NCI-H524 treated with DMSO at 0.1 percent for 48 hours (cell line): ENCODE data around the gene AGPAT4.
"Not testable (repeated sequence)": the region's sequence is repeated elsewhere in the genome, so short reads cannot be mapped to it uniquely, and the experiment has no call there.

ENCODE experiments used
- DNase-seq: peaks from one replicate; lab custom pipeline; 2025; lab: John Stamatoyannopoulos, UW

The AGPAT4 gene

DNA sequence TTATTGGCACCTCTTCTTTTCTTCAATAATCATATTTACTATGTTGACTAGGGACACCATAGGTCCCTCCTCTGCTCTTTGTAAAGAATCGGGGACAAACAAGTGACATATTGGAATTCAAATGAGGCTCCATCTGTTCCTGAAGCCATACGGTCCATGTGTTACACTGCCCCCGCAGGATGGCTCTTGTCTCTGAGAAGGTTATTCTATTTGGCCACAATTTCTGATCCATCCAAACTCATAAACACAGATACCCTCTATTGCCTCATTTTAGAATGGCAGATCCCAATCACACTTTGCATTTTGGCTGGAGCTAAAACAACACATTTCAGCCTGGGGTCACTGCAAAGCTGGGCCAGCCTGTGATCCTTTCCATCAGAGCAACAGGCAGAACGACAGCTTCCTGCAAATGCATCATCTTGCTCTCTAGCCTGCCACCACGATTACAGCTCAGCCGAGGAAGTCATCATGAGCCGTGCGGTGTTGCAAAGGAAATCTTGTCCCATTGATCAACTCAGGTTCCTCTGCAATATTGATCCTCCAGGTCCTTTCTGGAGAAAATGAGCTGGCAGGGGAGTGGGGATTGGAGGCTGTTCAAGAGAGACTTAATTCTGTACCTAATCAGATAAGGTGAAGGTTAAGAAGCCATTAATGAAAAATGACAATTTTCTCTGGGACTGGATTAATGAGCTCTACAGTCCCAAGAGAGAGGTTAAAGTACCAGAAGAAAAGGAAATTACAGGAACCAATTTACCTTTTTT, 73.1 kb downstream of the AGPAT4 start:
- no peak for DNase-seq

DNA sequence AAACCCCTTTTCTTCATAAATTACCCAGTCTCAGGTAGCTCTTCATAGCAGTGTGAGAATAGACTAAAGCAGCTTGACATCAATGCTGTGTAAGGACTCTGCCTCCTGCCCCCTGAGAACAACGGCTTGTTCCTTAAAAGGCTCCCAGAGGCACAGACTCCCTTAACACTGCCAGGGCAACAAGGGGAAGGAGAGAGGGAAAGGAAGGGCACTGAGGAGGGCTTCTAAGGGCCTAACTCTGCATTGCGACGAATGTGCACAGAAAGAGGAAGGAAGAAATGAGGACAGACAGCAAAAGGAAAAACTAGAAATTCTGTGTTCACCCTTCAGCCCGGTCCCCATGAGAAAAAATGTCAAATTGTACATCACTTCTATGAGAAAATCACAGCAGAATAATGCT, 74.0 kb downstream of the AGPAT4 start:
- DNase-seq: no peak

DNA sequence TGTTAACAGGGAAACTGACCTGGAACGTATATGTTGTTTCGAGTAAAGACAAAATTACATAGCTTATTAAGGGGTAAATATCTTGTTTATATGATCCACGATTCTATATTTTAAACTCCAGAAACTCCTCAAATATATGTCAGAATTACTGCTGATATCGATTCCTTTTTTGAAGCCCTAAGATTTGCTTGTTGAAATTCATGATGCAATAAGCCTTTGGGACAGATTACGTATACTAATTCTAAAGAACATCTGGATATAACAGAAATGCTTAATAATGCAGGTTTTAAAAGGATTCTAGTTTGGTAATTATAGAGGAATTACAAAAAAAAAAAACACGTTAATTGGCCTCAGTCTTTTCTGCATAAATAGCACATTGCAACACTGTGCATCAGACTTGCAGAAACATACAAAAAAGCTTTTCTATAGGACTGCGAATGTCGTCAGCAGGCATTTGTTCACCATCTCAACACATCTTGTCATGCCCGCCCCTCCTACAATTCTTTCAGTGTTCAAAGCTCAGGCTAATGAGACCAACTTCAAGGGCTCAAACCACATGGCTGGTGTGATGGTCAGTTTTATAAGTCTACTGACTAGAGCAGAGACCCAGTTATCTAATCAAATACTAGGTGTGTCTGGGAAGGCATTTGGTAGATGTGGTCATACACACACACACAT, 74.9 kb downstream of the AGPAT4 start:
- no peak for DNase-seq

DNA sequence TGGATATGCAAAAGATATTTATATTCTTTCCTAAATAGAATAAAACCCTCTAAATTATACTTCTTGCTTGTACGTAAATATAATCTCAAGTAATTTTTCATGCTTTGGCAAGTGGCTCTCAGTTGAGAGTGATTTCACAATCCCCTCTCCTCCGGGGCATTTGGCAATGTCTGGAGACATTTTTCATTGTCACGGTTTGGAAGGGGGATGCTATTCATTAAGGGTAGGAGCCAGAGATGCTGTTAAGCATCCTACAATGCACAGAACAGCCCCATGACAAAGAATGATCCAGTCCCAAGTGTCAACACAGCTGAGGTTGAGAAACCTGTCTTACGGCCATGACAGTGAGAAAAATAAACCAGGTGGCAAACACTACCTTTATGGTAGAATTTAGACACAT, 75.7 kb downstream of the AGPAT4 start:
- DNase-seq: no peak

DNA sequence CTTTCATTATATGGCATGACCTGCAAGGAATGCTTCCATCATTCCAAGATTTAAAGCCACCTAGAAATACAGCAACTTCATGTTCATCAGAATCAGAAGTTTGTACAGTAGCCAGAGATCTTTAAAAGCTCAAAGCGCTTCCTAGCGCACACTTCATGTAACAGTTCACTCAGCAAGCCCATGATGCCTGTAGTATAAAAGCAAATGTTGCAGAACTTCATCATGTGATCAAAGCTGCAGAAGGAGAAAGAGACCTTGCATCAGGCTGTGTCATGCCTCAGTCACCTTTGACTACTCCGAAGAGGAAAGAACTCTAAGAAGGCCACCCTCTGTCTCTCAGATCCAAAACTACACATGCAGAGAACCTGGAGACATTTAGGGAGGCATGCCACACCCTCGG, 78.5 kb downstream of the AGPAT4 start:
- DNase-seq: no peak

DNA sequence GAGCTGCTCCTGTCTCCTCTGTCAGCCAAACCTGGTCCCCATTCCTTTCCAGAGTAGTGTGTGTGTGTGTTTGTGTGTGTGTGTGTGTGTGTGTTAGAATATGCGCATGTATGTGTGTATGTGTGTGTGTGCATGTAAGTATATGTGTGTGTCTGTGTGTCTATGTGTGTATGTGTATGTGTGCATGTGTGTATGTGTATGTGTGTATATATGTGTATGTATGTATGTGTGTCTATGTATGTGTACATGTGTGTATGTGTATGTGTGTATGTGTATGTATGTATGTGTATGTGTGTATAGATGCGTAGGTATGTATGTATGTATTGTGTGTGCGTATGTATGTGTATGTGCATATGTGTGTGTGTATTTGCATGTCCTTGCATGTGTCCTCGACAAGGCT, 79.5 kb downstream of the AGPAT4 start:
- DNase-seq: no peak

DNA sequence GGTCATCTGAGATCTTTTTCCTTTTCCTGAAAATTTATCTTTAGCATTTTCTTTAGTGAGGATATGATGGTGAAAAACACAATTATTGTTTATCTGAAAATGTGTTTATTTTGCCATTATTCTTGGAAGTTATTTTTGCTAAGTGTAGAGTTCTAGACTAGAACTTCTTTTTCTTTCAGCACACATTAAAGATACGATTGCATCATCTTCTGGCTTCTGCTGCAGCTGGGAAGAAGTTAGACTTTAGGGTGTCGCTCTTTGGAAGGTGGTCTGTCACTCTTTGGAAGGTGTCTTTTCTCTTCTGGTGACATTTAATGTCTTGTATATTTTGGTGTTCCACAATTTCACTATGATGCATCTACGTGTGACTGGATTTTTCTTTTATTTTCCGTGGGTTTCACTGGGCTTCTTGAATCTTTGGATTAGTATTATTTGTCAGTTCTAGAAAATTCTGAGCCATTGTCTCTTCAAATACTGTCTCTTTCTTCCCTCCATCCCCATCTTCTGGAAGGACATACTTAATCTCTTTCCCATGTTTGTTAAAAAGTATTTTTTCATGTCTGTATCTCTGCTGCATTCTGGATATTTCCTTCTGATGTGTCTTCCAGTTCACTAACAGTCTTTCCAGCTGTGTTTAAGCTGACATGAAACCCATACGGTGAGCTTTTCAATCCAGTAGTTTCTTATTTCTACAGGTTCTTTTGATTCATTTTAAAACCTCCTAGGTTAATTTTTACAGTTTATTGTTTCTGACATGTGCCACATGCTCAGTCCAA, 81.0 kb downstream of the AGPAT4 start:
- DNase-seq: no peak

DNA sequence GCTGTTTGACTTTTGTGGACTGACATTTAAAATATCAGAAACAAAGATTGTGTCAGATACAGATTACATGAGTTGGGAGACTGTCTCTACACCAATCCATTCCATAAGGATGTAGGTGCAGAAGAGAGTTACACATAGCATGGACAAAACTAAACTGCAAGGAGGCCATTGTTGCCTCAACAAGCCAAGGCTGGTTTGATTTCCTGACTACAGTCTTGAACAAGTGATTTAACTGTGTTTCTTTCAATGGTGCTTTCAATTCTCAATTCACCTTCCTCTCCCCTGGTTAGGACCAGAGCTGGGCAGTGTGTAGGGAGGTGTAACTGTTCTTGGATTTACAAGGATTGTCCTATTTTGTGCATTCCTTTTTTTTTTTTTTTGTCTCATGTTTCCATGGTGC, 82.2 kb downstream of the AGPAT4 start:
- DNase-seq: no peak

DNA sequence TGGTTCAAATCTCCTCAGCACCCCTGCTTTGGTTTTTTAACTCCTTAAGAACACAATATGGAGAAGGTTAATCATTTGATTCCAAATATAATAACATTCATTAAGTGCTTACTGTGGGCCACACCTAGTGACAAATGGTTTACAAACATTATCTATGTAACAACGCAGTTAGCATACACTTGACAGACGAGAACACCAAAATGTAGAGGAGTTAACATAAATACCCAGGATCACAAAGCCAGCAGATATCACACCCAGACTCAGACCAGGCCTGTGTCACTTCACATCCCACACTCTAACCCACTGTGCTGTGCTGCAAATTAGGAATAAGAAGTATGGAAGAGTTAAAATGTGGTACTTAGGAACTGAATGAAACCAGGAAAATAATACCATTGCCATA, 82.9 kb downstream of the AGPAT4 start:
- no peak for DNase-seq

DNA sequence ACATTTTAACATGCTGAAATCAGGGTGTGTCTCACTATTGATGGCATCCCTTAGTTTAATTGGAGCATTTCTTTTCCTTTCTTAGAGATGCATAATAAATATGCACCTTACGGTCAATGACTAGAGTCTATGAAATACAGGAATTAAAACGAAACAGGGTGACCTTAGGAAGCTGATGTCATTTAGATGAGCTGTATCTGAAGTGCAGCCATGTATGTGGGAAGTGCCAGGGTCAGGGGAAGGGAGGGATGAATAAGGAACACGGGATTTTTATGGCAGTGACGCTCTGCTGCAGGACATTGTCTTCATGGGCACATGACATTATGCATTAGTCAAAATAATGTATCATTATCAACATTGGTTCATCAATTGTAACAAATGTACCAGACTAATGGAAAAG, 84.0 kb downstream of the AGPAT4 start:
- no peak for DNase-seq

DNA sequence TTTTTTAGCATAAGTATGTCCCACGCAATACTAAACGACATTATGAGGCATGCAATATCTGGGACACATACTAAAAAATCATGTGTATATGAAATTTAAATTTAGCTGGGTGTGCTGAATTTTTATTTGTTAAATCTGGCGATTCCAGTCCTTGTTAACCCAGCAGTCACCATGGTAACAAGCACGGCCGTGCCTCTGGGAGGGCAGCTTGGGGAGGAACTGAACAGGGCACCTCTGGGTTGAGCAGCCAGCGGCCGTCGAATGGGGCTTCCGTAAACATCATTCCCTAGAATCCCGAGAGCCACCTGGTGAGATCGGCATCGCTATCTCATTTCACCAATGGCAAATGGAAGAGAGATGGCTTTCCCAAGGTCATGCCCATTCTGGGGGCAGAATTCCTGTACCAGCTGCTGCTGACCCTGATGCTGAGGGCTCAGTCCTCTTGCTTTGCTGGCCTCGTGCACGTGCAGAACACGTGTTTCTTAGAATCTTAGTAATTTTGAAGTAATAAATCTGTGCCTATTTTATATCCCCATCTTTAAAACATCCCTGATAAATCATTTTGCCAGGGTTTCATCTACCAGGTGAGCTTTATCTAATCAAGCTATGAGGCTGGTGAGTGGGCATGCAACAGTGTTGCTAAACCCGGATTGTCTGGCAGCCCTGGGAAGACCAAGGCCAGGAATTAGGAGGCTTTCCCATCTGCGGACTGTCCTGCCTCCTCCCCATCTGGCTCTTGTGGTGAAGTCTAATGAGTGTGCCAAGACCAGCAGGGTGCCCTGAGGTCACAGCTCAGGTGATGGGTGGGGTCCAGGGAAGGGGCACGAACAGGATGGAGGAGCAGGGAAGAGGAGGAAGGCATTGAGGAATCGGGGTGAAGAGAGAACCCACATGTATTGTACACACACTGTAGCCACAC, 85.1 kb downstream of the AGPAT4 start:
- DNase-seq: no peak

DNA sequence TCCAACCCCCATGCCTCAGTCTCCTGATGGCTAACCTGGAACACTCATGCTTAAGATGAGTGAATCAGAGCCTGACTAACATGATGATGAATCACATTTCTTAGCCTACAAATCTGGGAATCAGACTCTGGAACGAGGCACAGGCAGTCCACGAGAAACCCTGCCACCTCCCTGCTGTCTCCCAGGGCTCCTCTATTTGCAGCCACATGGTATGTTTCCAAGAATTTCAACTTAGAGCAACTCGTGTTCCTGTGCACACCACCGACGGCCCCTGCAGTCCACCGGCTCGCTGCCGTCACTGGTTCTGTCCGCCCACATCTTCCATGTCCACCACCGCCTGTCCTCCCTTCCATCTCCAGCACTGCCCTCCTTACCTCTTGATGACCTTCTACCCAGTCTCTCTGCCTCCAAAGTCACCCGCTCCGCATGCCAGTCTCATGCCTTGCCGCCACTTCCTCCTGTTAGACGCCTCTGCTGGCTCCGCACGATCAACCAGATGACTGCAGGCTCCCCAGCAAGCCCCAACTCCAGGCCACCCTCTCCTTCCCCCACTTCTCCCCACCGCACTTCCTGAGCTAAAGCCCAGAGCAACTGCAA, 87.6 kb downstream of the AGPAT4 start:
- DNase-seq: no peak

DNA sequence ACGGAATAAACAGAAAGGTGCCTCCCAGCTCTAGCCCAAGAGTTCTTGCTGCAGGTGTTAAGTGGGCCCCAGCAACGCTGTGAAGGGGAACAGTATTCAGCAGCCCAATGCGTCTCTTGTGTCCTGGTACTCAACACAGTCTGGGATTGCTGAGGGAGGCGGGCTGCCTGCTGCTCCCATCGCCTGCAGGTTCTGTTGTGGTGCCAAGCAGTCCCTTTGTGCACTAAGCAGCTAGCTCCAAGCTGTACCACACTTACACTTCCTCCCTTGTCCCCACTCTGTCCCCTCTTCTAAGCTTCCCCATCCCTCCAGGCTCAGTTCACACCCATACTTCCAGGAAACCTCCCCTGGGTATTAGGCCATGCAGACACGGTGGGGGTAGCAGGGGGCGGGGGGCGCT, 92.7 kb downstream of the AGPAT4 start:
- DNase-seq: no peak

DNA sequence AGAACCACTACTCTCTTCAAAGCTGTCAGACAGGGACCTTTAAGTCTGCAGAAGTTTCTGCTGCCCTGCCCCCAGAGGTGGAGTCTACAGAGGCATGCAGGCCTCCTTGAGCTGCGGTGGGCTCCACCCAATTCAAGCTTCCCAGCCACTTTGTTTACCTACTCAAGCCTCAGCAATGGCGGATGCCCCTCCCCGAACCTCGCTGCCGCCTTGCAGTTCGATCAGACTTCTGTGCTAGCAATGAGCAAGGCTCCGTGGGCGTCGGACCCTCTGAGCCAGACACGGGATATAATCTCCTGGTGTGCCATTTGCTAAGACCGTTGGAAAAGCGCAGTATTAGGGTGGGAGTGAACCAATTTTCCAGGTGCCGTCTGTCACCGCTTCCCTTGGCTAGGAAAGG, 95.7 kb downstream of the AGPAT4 start:
- DNase-seq: not testable (repeated sequence)

DNA sequence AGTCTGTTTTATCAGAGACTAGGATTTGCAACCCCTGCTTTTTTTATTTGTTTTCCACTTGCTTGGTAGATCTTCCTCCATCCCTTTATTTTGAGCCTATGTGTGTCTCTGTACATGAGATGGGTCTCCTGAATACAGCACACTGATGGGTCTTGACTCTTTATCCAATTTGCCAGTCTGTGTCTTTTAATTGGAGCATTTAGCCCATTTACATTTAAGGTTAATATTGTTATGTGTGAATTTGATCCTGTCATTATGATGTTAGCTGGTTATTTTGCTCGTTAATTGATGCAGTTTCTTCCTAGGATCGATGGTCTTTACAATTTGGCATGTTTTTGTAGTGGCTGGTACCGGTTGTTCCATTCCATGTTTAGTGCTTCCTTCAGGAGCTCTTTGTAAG, 97.4 kb downstream of the AGPAT4 start:
- not testable (repeated sequence) for DNase-seq

DNA sequence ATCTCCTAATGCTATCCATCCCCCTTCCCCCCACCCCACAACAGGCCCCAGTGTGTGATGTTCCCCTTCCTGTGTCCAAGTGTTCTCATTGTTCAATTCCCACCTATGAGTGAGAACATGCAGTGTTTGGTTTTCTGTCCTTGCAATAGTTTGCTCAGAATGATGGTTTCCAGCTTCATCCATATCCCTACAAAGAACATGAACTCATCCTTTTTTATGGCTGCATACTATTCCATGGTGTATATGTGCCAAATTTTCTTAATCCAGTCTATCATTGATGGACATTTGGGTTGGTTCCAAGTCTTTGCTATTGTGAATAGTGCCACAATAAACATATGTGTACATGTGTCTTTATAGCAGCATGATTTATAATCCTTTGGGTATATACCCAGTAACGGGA, 101.1 kb downstream of the AGPAT4 start:
- DNase-seq: not testable (repeated sequence)

DNA sequence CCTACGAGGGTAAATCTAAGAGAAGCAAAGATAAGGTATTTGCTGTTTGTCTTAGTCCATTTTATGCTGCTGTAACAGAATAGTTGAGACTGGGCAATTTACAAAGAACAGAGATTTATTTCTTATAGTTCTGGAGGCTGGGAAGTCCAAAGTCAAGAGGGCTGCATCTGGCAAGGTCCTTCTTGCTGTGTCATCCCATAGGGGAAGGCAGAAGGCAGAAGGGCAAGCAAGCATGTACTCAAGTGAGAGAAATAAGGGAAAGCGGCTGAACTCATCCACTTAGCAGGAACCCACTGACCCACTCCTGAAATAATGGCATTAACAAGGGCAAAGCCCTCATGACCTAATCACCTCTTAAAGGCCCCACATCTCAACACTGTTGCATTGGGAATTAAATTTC, 102.7 kb downstream of the AGPAT4 start:
- DNase-seq: no peak

DNA sequence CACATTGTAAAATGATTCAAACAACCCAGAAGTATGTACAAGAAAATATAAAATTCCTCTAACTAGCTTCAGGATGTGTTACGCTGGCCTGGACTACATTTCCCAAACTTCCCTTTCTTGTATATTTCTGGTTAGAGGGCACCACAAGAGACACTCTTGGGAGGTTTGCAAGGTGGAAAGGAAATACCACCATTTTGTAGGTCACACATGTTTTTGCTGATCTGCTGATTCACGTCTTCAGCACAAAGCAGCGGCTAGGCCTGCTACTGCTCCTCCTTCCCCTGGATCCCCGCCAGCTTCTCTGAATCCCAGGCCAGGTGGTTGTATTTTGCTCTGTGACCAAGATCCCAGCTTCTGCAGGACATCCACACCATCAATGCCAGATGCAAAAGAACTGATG, 104.2 kb downstream of the AGPAT4 start:
- DNase-seq: no peak

DNA sequence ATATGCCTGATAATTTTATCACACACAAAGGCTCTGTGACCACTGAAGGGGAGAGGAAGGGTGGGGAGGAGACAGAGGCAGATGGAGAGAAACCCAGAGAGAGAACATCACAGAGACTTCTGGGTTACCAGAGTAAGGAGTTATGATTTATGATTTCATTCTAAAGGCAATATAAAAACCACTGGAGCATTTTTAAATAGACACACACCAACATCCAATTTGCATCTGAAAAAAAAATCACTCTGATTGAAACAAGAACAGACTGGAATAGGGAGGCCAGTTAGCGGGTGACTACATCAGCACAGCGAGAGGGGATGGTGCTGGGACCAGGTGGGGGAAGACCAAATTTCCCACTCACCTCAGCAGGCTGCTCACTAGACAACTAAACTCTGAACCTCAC, 104.8 kb downstream of the AGPAT4 start:
- DNase-seq: no peak

DNA sequence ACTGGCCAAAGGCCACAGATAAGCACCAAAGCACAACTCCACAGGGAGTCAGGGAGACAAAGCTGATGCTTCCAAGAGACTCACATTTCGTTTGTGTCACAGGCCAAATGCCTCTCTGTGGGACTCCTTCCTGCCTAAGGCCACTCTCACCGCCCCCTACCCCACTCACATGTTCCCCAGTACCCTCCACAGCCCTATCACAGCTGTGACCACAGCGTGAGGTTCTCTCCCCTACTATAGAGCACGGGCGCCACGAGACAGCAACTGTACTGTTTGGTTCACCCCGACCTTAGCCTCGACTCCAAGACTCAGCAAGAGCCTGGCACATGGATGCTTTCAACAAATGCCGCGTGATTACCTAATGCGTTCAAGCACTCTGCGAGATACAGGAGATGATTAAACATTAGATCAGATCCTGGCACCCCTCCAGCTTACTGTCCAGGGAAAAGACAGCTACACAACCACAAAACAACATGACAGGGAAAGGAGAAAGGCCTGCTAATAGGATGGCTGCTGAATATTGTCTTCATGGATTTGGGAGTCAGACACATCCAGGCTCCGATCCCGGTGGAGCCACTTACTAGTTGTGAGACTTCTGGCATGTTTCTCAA, 105.5 kb downstream of the AGPAT4 start:
- DNase-seq: no peak

DNA sequence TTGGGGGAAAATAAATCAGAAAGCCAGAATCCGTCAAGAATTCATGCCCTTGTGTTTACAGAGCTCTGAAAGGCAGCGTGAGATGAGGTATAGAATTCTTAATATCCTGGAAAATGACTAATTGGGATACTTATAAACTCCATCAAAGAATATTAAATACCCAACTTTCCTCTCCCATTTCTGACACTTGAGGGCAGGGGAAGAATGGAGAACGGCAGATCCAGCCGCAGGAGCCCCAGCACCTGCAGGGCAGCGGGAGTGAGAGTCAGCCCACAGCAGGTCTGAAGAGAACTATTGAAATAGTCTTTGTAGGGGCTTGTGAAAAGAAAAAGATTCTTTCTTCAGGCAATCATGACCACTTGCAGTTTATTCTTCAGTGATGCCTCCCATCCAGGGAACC, 107.2 kb downstream of the AGPAT4 start:
- no peak for DNase-seq
